ENCODE data around the gene SPPL3.
"Not testable (repeated sequence)": the region's sequence is repeated elsewhere in the genome, so short reads cannot be mapped to it uniquely, and the experiment has no call there.

SPPL3 gene

GRCh38 chr12:120842595-120842994 is 61.6 kb downstream of the SPPL3 start:
- no peaks in the 10 kb centered on the region for H3K36me3 ChIP-seq (ENCODE audit: control insufficient read depth, insufficient read depth, low read length)
- H2AK5ac ChIP-seq (ENCODE audit: low read length): no peak overlapping the region
- WGBS (ENCODE audit: extremely low coverage, insufficient coverage, low lambda C conversion rate): no CpG with 5 or more reads among the region's 3 CpGs

GRCh38 chr12:120841525-120841924 is 62.6 kb downstream of the SPPL3 start:
- H3K4me2 ChIP-seq (ENCODE audit: low read length): no peak overlapping the region
- H3K4me3 ChIP-seq (ENCODE audit: low read length): no peak overlapping the region
- peaks cover 9% of the 10 kb centered on the region for H3K79me1 ChIP-seq (ENCODE audit: low read length)
- H3K18ac ChIP-seq (ENCODE audit: low read length): no peak overlapping the region
- H3K4me1 ChIP-seq (ENCODE audit: control insufficient read depth, low read depth, low read length): no peaks in the 10 kb centered on the region
- H2BK120ac ChIP-seq (ENCODE audit: low read depth, low read length): no peak overlapping the region
- no peak overlapping the region for H4K5ac ChIP-seq (ENCODE audit: low read length)
- no peak for DNase-seq
- H3K23ac ChIP-seq (ENCODE audit: low read length): no peak overlapping the region
- no peak overlapping the region for H2AK5ac ChIP-seq (ENCODE audit: low read length)
- no peak overlapping the region for H3K9ac ChIP-seq (ENCODE audit: low read length)
- no peak overlapping the region for H3K56ac ChIP-seq (ENCODE audit: low read length)
- no CpG with 5 or more reads among the region's 3 CpGs for WGBS (ENCODE audit: extremely low coverage, insufficient coverage, low lambda C conversion rate)
- H3K36me3 ChIP-seq (ENCODE audit: control insufficient read depth, insufficient read depth, low read length): no peaks in the 10 kb centered on the region
- no peak overlapping the region for H2BK15ac ChIP-seq (replicated peaks; ENCODE audit: low read depth)
- no peak overlapping the region for H3K27ac ChIP-seq (ENCODE audit: low read depth, low read length)
- H4K8ac ChIP-seq (ENCODE audit: low read depth, low read length): no peak overlapping the region
- H3K4ac ChIP-seq (ENCODE audit: low read depth, low read length): no peak overlapping the region
- no peaks in the 10 kb centered on the region for H3K27me3 ChIP-seq (ENCODE audit: insufficient read depth, low read length, poor library complexity)
- H3K79me2 ChIP-seq (ENCODE audit: control insufficient read depth, insufficient read depth, low read length): peaks cover 2% of the 10 kb centered on the region
- no peak overlapping the region for H2BK5ac ChIP-seq (ENCODE audit: low read length)

More at GRCh38 chr12:120842595-120842994, 61.6 kb downstream of the SPPL3 start:
- Histone ChIP-seq H3K79me2 (ENCODE audit: control insufficient read depth, insufficient read depth, low read length) (no peaks in the 10 kb centered on the region), H4K5ac (ENCODE audit: low read length) (no peak overlapping the region), H3K4ac (ENCODE audit: low read depth, low read length) (no peak overlapping the region), H2BK120ac (ENCODE audit: low read depth, low read length) (no peak overlapping the region), H3K27ac (ENCODE audit: low read depth, low read length) (no peak overlapping the region), H3K4me1 (ENCODE audit: control insufficient read depth, low read depth, low read length) (no peaks in the 10 kb centered on the region), H3K18ac (ENCODE audit: low read length) (no peak overlapping the region), H2BK5ac (ENCODE audit: low read length) (no peak overlapping the region), H3K9ac (ENCODE audit: low read length) (no peak overlapping the region), H3K27me3 (ENCODE audit: insufficient read depth, low read length, poor library complexity) (no peaks in the 10 kb centered on the region), H3K23ac (ENCODE audit: low read length) (no peak overlapping the region), H4K8ac (ENCODE audit: low read depth, low read length) (no peak overlapping the region), H3K4me3 (ENCODE audit: low read length) (no peak overlapping the region), H2BK15ac (replicated peaks; ENCODE audit: low read depth) (no peak overlapping the region), H3K56ac (ENCODE audit: low read length) (no peak overlapping the region), H3K4me2 (ENCODE audit: low read length) (no peak overlapping the region), H3K79me1 (ENCODE audit: low read length) (peaks cover 7% of the 10 kb centered on the region)
- no peak for DNase-seq

- Histone ChIP-seq H3K18ac (ENCODE audit: low read length) (no peak overlapping the region), H3K79me1 (ENCODE audit: low read length) (peaks cover 8% of the 10 kb centered on the region), H3K23ac (ENCODE audit: low read length) (no peak overlapping the region), H4K8ac (ENCODE audit: low read depth, low read length) (no peak overlapping the region), H3K56ac (ENCODE audit: low read length) (no peak overlapping the region), H3K79me2 (ENCODE audit: control insufficient read depth, insufficient read depth, low read length) (peaks cover 2% of the 10 kb centered on the region), H3K4me3 (ENCODE audit: low read length) (no peak overlapping the region), H2AK5ac (ENCODE audit: low read length) (no peak overlapping the region), H2BK5ac (ENCODE audit: low read length) (no peak overlapping the region), H3K4me1 (ENCODE audit: control insufficient read depth, low read depth, low read length) (no peaks in the 10 kb centered on the region), H3K9ac (ENCODE audit: low read length) (no peak overlapping the region), H4K5ac (ENCODE audit: low read length) (no peak overlapping the region), H3K27me3 (ENCODE audit: insufficient read depth, low read length, poor library complexity) (no peaks in the 10 kb centered on the region), H3K4me2 (ENCODE audit: low read length) (no peak overlapping the region), H2BK15ac (replicated peaks; ENCODE audit: low read depth) (no peak overlapping the region), H3K27ac (ENCODE audit: low read depth, low read length) (no peak overlapping the region), H2BK120ac (ENCODE audit: low read depth, low read length) (no peak overlapping the region), H3K36me3 (ENCODE audit: control insufficient read depth, insufficient read depth, low read length) (no peaks in the 10 kb centered on the region), H3K4ac (ENCODE audit: low read depth, low read length) (no peak overlapping the region)
- DNase-seq: no peak
- WGBS (ENCODE audit: extremely low coverage, insufficient coverage, low lambda C conversion rate): no CpG with 5 or more reads among the region's 1 CpG
Measured at GRCh38 chr12:120839503-120839902, 64.7 kb downstream of the SPPL3 start.

GRCh38 chr12:120838629-120839383 is 65.4 kb downstream of the SPPL3 start:
- H2AK5ac ChIP-seq (ENCODE audit: low read length); H4K8ac ChIP-seq (ENCODE audit: low read depth, low read length); H3K4me1 ChIP-seq (ENCODE audit: control insufficient read depth, low read depth, low read length); H3K4ac ChIP-seq (ENCODE audit: low read depth, low read length); H3K27me3 ChIP-seq (ENCODE audit: insufficient read depth, low read length, poor library complexity); H3K79me1 ChIP-seq (ENCODE audit: low read length); H3K4me2 ChIP-seq (ENCODE audit: low read length); H3K27ac ChIP-seq (ENCODE audit: low read depth, low read length); H3K4me3 ChIP-seq (ENCODE audit: low read length); H3K56ac ChIP-seq (ENCODE audit: low read length); H3K36me3 ChIP-seq (ENCODE audit: control insufficient read depth, insufficient read depth, low read length); H2BK5ac ChIP-seq (ENCODE audit: low read length); H2BK15ac ChIP-seq (replicated peaks; ENCODE audit: low read depth); H3K18ac ChIP-seq (ENCODE audit: low read length); H2BK120ac ChIP-seq (ENCODE audit: low read depth, low read length); DNase-seq; H3K23ac ChIP-seq (ENCODE audit: low read length); H3K9ac ChIP-seq (ENCODE audit: low read length); H4K5ac ChIP-seq (ENCODE audit: low read length); H3K79me2 ChIP-seq (ENCODE audit: control insufficient read depth, insufficient read depth, low read length): not testable (repeated sequence)
- no CpG with 5 or more reads among the region's 4 CpGs for WGBS (ENCODE audit: extremely low coverage, insufficient coverage, low lambda C conversion rate)

- no peak overlapping the region for H4K8ac ChIP-seq (ENCODE audit: low read depth, low read length)
- H2BK5ac ChIP-seq (ENCODE audit: low read length): no peak overlapping the region
- no peaks in the 10 kb centered on the region for H3K4me1 ChIP-seq (ENCODE audit: control insufficient read depth, low read depth, low read length)
- H3K36me3 ChIP-seq (ENCODE audit: control insufficient read depth, insufficient read depth, low read length): no peaks in the 10 kb centered on the region
- H3K18ac ChIP-seq (ENCODE audit: low read length): no peak overlapping the region
- H3K79me2 ChIP-seq (ENCODE audit: control insufficient read depth, insufficient read depth, low read length): peaks cover 2% of the 10 kb centered on the region
- no peaks in the 10 kb centered on the region for H3K27me3 ChIP-seq (ENCODE audit: insufficient read depth, low read length, poor library complexity)
- H3K9ac ChIP-seq (ENCODE audit: low read length): no peak overlapping the region
- no peak overlapping the region for H3K27ac ChIP-seq (ENCODE audit: low read depth, low read length)
- WGBS (ENCODE audit: extremely low coverage, insufficient coverage, low lambda C conversion rate): no CpG with 5 or more reads among the region's 4 CpGs
- no peak overlapping the region for H3K56ac ChIP-seq (ENCODE audit: low read length)
- no peak overlapping the region for H3K23ac ChIP-seq (ENCODE audit: low read length)
- no peak overlapping the region for H3K4ac ChIP-seq (ENCODE audit: low read depth, low read length)
- no peak overlapping the region for H4K5ac ChIP-seq (ENCODE audit: low read length)
- H3K4me2 ChIP-seq (ENCODE audit: low read length): no peak overlapping the region
- H3K4me3 ChIP-seq (ENCODE audit: low read length): no peak overlapping the region
- H2AK5ac ChIP-seq (ENCODE audit: low read length): no peak overlapping the region
- peaks cover 8% of the 10 kb centered on the region for H3K79me1 ChIP-seq (ENCODE audit: low read length)
- DNase-seq: no peak
- no peak overlapping the region for H2BK15ac ChIP-seq (replicated peaks; ENCODE audit: low read depth)
- H2BK120ac ChIP-seq (ENCODE audit: low read depth, low read length): no peak overlapping the region
Measured at GRCh38 chr12:120836114-120836684, 68.0 kb downstream of the SPPL3 start.
